Activated gamma-delta T cell treated with anti-CD3 and anti-CD28 coated beads, Interleukin-2, amount 50 U/mL, for 16 hours (primary cell): ENCODE measurements around the gene ANO8.

Experiments used
- DNase-seq: peaks from one replicate; pipeline ENCODE4 v3.0.0-alpha.2; 2020; ENCODE audit warnings: low read depth

ANO8 gene

GRCh38 chr19:17347877-17348276 lies 13.2 kb upstream of the ANO8 start:
- no peak for DNase-seq

DNA sequence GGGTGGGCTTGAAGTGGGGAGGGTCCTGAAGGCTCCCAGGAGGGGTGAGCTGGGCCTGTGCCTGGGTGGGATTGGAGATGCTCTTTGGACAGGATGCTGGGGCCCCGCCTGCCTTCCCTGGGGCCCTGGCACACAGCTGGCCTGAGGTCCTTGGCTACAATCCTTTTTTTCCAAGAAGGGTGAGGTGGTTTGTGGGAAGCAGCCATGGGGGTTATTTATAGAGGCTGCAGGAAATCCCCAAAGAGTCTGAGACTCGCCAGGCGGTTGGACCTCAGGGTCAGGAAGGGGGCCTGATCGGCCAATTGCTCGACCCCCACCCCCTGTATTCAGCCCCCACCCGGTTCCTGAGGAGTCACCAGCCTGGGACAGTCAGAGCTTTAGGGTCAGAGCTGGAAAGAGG lies 12.7 kb upstream of the ANO8 start:
- no peak for DNase-seq

DNA sequence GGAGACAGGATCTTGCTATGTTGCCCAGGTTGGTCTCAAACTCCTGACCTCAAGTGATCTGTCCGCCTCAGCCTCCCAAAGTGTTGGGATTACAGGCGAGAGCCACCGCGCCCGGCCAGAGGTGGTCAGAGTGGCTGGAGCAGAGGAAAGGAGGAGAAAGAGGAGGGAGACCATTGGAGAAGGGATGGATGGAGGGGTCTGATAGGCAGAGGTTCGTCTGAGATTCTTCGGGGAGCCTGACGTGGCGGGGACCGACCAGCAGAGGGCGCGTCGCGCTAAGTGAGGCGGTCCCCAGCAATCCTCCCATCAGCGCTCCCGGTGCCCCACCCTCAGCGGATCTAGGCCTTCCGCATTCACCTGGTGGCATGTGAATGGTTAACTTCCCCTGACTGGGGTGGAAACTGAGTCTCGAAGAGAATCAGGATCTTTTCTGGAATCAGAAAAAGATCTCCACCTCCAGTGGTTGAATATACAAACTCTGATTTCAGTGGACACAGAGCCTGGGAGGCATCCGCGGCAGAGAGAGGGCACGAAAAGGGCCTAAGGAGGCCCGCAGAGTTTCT lies 11.5 kb upstream of the ANO8 start:
- DNase-seq = peak; percentile 67

DNA sequence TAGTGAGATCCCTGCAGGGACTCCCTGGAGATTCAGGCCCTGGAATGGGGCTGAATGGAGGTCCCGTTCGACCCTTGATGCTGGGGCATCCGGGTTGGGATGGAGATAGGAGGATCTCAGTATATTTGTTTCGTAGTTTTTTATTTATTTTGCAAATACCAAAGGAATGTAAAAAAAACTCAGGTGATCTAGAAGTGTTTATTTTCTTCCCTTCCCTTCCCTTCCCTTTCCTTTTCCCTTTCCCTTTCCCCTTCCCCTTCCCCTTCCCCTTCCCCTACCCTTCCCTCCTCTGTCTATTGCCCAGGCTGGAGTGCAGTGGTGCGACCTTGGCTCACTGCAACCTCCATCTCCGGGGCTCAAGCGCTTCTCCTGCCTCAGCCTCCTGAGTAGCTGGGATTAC lies 7.2 kb upstream of the ANO8 start:
- DNase-seq = no peak

DNA sequence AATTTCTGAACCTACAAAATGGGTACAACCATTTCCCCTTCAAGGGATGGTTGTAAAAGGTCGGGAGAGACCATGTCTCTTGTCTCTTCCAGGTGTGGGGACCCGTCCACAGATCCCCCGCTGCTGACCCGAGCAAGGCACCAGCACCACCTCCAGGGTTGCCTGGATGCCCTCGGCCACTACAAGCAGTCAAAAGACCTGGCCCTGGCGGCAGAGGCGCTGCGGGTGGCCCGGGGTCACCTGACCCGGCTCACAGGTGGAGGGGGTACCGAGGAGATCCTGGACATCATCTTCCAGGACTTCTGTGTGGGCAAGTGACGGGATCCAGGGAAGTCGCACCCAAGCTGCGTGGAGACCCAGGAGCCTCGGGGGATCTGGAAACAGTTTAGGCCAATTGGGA lies 6.7 kb upstream of the ANO8 start:
- no peak for DNase-seq

DNA sequence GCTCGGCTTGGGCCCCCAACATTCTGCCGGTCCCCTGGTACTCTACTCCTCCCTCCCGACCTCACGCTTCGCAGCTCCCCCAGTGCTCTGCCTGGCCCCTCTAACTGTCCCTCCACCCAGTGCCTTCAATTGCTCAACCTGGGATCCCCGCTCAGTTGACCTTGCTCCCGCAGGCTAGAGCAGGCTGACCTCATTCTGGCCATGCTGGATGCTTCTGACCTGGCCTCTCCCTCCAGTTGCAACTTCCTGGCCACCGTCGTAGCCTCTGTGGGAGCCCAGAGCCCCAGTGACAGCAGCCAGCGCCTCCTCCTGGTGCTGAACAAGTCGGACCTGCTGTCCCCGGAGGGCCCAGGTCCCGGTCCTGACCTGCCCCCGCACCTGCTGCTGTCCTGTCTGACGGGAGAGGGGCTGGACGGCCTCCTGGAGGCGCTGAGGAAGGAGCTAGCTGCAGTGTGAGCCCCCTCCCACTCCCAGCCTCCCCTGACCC lies 6.3 kb upstream of the ANO8 start:
- no peak for DNase-seq

DNA sequence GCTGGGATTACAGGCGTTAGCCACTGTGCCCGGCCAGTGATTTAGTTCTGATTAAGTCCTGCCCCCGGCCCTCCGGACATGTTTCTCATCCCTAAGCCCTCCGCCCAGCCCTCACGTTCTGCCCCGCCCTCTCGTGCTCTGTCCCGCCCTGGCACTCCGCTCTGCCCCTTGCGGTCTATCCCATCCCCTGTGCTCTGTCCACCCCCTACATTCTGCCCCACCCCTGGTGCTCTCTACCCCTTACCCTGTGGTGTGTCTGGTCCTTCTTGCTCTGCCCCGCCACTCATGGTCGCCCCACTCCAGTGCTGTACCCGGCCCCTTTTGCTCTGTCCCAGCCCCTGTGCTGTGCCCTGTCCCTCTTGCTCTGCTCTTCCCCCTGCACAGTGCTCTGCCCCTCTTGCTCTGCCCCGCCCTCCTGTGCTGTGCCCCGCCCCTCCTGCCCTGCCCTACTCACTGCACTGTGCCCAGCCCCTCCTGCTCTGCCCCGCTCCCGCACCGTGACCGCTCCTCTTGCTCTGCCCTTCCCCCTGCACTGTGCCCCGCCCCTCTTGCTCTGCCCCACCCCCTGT lies 5.7 kb upstream of the ANO8 start:
- no peak for DNase-seq

DNA sequence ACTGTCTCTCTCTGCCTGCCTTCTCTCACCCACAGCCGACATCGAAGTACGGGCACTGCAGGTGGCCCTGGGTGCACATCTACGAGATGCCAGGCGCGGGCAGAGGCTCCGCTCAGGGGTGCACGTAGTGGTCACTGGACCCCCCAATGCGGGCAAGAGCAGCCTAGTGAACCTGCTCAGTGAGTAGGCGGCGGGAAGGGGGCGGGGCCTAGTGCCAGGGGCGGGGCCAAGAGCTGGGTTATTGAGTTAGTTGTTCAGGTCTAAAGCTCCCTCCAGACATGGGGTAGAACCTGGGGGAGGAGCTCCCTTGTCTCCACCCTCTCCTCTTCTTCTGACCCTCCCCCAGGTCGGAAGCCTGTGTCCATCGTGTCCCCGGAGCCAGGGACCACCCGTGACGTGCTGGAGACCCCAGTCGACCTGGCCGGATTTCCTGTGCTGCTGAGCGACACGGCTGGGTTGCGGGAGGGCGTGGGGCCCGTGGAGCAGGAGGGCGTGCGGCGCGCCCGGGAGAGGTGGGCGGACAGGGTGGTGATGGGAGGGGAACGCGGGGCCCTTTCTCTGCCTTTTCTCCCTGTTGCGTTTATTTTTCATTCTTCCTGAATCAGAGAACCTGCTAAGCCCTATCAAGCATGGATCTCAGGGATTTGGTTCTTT lies 4.6 kb upstream of the ANO8 start:
- no peak for DNase-seq

GRCh38 chr19:17338433-17339078 lies 3.9 kb upstream of the ANO8 start:
- DNase-seq = no peak

DNA sequence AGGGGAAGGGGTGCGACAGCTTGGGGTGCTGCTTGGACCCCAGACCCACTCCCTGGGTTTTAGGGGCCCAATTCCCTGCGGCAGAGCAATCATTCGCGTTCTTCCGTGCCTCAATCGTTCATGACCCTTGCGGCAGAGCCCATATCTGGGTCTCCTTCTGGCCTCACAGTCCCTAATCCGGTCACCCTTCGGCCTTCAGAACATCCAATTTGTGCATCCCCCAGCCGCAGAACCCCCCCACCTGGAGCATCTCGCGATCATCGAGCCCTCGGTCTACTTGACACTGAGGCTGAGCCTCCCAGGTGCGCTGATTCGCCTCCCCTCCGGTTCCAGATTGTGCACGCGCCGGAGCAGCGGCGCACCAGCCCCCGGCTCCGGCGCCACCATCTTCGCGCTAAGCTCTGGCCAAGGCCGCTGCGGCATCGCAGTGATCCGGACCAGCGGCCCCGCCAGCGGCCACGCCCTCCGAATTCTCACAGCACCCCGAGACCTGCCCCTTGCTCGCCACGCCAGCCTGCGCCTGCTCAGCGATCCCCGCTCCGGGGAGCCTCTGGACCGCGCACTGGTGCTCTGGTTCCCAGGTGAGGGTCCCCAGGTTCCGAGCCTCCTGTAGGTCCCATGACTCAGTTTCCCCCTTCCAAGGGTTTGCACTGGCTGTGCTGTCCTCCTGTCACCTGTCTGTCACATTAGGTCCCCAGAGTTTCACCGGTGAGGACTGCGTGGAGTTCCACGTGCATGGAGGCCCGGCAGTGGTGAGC lies 3.2 kb upstream of the ANO8 start:
- no peak for DNase-seq

GRCh38 chr19:17336872-17337674 lies 2.4 kb upstream of the ANO8 start, which contains the start of gene GTPBP3:
TSS of gene GTPBP3 (plus strand) at chr19:17337553. CDS start at chr19:17337612, 59 bp downstream.
- peak; percentile 96 for DNase-seq

- no peak for DNase-seq
Observed at GRCh38 chr19:17335575-17335974, 920 bp upstream of the ANO8 start.

DNA sequence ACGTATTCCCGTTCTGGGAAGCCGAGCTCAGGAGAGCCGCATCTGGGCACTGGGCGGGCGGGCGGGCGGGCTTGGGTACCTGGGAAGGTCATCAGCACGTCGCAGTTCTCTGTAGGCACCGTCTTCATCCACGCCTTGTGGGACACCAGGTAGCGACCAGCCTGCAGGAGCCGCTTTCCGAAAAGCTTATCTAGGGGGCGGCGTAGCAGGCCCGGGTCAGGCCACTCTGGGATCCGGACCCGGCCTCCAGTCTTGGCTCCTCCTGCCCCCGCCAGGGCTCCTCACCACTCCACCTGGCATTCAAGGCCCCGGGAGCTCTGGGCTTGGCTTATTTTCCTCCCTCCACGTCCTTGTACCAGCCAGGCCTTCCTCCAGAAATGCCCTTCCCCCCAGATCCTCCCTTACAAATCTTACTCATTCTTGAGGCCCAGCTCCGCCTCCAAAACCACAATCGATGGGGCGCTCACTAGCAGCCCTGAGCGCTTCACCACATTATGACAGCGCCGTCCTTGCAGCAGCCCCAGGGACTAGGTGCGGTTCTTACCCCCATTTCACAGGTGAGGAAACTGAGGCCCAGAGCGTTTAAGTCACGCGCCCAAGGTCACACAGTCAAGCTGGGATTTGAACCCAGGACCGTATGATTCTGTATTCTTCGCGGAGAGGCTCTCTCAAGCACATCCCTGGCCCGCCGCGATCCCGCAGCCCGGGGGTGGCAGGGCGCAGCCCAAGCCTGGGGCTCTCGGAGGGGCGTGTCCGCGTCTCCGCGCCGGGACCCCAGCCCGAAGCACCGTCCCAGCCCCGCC lies 843 bp downstream of the ANO8 start:
- DNase-seq = peak; percentile 62

- no peak for DNase-seq
Observed at GRCh38 chr19:17332677-17333581, 1.7 kb downstream of the ANO8 start.

DNA sequence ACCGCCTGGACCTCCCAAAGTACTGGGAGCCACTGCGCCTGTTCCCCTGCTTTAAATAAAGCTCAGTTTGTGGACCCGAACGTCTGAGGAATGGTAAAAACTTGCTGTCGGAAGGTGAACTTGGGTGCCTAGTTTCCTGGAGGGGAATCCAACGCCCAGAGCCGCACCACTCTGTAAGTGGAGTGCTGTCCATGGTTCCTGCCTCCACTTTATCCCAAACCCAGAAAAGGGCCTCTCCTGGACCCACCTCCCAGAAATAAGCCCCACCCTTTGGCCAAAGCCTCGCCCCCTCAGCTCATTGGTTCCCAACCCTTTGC lies 2.3 kb downstream of the ANO8 start:
- no peak for DNase-seq

- DNase-seq = no peak
Observed at GRCh38 chr19:17331045-17331558, 3.6 kb downstream of the ANO8 start.

DNA sequence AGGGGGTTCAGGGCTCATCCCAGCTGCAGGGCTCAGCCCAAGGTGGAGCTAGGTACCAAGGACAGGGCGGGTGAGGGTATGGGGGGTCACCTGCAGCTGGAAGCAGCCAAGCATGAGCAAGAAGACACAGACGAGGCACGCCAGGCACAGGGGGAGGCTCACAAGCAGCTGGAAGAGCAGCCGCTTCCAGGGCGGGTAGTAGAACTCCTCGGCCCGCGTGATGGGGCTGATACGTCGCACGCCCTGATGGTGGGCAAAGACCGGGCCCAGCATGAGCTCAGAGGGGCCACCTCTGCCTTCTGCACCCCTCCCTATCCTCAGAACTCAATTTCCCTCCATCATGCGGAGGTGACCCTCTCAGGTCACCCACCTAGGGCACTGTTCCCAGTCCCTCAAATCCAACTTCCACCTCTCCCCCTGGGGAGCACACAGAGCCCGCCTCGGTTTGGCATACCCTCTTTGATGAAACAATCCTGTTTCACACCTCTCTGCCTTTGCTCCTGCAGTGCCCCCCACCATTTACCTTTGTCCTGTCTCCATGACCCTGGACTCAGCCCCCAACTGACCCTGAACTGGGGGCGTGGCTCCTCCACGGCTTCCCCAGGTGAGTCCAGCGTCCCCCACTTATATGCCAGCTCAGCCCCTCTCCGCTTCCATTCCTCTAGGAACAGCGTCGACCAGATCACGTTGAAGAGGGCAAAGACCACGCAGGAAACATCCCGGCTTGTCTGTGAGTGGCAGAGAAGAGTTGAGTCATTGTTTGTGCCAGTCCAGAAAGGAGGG lies 4.2 kb downstream of the ANO8 start:
- DNase-seq = no peak

DNA sequence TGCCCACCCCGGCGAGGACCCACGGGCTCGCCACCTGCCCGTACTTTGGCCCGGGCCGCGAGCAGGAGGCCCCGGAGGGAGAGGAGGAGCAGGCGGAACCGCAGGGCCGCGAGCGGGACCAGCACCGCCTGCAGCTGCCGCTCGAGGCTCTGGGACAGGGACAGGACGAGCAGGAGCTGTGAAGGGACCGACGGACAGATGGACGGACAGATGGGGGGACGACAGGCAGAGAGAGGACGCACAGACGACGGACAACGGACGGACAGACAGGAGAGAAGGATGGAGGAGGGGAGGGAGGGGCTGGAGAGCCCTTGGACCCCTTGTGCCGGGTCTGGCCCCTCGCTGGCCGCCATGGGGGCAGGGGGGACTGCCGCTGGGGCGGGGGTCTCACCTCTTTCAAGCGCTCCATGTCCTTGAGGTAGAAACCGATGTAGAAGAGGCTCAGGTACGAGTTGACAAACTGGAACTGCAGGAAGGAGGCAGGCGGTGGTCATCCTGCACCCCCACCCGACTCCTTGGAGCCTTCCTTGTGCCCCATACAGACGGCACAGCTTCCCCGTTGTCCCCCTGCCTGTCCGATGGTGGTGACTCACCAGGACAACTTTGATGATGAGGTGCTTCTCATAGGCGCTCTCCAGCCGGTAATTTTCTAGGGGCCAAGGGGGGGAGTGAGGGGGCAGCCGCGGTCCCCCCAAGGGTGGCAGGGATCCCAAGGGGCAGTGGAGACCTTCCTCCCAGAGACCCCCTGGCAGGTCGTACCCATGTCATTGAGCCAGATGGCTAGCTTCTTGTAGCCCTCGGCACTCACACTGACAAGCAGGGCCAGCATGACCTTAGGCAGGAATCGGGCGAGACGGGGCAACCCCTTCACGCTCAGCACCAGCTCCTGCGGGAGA lies 5.0 kb downstream of the ANO8 start:
- no peak for DNase-seq
